ENCODE data around the gene CRTAC1. TPM values are rescaled to one million over a fixed set of nuclear protein-coding genes. Genes with fewer than 3 reads are reported as not detected.

Gene CRTAC1
- total and polyA plus RNA-seq, 4 donors, result 2.9 to 53.1 (median 13.5) TPM

DNA sequence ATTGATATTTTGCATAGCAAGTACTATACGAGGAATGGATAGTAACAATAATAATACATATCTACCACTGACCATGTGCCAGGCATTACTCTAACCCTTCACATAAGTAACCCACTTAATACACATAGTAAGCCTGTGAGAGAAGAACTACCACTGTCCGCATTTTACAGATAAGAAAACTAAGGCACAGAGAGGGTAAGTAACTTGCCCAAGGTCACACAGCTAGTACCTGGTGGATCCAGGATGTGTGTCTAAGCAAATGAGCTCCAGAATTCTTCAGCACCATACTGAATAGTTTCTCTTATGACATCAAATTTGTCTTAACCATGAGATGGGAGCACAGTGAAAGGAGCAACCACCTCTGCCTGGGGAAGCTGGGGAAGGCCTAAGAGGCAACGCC lies 10.2 kb downstream of the CRTAC1 start:
- Histone ChIP-seq H3K4me1 (ENCODE audit: control insufficient read depth in 1 of 2, insufficient read depth in 2 of 2, low read length in 2 of 2) (no peaks in the 10 kb centered on the region), H3K4me3 (ENCODE audit: low read length in 2 of 2) (no peak overlapping the region), H3K36me3 (ENCODE audit: control insufficient read depth in 1 of 2, insufficient read depth in 2 of 2, low read length in 1 of 2) (no peaks in the 10 kb centered on the region), H3K9me3 (ENCODE audit: control insufficient read depth, low read length) (no peaks in the 10 kb centered on the region), H3K27ac (ENCODE audit: low read depth in 1 of 2, low read length in 2 of 2) (no peak overlapping the region), H3K27me3 (ENCODE audit: control insufficient read depth in 1 of 2, insufficient read depth in 2 of 2, low read length in 1 of 2) (no peaks in the 10 kb centered on the region)
- intact Hi-C loops (cut with DNase I), result no loop called here
- no peak for ATAC-seq (ENCODE audit: low FRiP score)
- DNase-seq, result no peak
- 83 to 89% methylated on average over 3 of the region's 3 CpGs for WGBS, 2 donors

DNA sequence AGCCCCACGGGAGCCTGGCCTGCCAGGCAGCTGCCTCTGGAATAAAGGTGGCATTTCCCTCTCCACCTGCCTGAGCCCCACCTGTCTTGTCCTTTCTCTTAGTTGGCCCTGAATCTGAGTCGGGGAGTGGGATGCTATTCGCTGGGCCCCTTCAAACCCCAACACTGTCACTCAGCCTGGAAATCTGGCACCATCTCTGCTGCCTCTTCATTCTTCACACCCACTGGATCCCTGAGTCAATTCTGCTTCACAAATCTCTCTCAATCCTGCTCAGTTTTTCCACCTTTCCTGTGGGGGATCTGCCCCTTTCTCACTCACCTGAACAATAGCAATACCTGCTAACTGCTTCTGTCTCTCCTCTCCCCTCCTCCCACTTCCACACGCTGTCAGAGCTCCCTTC lies 10.6 kb downstream of the CRTAC1 start:
- ATAC-seq (ENCODE audit: low FRiP score), result no peak
- 52 to 55% methylated on average over 4 of the region's 4 CpGs for WGBS, 2 donors
- no peak for DNase-seq
- Histone ChIP-seq H3K4me3 (ENCODE audit: low read length in 2 of 2) (no peak overlapping the region), H3K27me3 (ENCODE audit: control insufficient read depth in 1 of 2, insufficient read depth in 2 of 2, low read length in 1 of 2) (no peaks in the 10 kb centered on the region), H3K9me3 (ENCODE audit: control insufficient read depth, low read length) (no peaks in the 10 kb centered on the region), H3K4me1 (ENCODE audit: control insufficient read depth in 1 of 2, insufficient read depth in 2 of 2, low read length in 2 of 2) (no peaks in the 10 kb centered on the region), H3K27ac (ENCODE audit: low read depth in 1 of 2, low read length in 2 of 2) (no peak overlapping the region), H3K36me3 (ENCODE audit: control insufficient read depth in 1 of 2, insufficient read depth in 2 of 2, low read length in 1 of 2) (no peaks in the 10 kb centered on the region)
- intact Hi-C loops (cut with DNase I), result no loop called here

DNA sequence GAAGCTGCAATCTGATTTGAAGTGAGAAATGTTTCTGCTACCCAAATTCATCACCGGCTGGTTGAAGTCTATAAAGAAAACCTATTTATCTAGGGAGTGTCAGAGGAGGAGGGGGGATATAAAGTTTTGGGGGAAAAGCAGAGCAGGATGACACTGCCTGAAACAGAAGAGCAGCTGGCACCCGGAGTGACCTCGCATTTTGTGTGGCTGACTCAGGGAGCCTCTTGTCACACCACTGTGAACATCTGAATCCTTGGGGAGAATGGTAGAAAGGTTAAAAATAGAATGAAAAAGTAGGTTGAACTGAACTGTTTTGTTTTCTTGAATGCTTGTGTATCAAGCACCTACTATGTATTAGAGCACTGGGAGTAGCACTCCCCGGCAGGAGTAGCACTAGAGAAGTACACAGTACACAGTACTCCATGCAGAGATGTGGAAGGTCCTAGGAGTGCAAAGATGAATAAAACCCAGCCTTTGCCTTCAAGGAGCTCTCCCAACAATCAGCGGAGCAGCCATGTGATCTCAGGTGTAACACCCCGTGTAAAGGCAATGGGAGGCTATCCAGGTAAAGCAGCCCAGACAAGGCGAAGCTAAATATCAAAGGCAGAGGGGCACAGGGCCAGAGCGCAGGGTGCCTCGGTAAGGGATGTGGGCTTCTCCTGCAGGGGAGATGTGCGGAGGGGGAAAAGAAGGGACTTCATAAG lies 13.5 kb downstream of the CRTAC1 start:
- 81 to 82% methylated on average over 10 of the region's 10 CpGs for WGBS, 2 donors
- no peak for DNase-seq
- intact Hi-C loops (cut with DNase I), result no loop called here
- Histone ChIP-seq H3K36me3 (ENCODE audit: control insufficient read depth in 1 of 2, insufficient read depth in 2 of 2, low read length in 1 of 2) (no peaks in the 10 kb centered on the region), H3K4me1 (ENCODE audit: control insufficient read depth in 1 of 2, insufficient read depth in 2 of 2, low read length in 2 of 2) (no peaks in the 10 kb centered on the region), H3K27me3 (ENCODE audit: control insufficient read depth in 1 of 2, insufficient read depth in 2 of 2, low read length in 1 of 2) (no peaks in the 10 kb centered on the region), H3K9me3 (ENCODE audit: control insufficient read depth, low read length) (peaks cover 2% of the 10 kb centered on the region), H3K4me3 (ENCODE audit: low read length in 2 of 2) (no peak overlapping the region), H3K27ac (ENCODE audit: low read depth in 1 of 2, low read length in 2 of 2) (no peak overlapping the region)
- no peak for ATAC-seq (ENCODE audit: low FRiP score)

DNA sequence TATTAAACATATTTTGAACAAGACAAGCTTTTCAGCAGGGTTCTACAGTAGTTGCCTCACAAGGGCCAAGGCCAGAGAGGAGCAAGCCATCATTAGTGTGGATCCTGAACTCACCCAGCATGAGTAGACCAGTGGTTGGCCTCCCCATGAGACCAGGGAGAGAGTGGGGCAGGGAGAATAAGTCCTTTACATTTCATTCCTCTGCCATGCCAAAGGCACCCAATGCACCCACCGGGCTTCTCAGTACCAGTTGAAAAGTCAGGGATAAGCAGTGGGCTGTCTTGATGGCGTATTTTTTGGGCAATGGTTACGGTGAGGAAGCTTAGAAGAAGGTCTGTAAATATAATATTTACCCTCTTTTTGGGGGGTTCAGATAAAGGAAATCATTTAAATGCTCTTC lies 16.6 kb downstream of the CRTAC1 start:
- H3K27me3 ChIP-seq (ENCODE audit: control insufficient read depth in 1 of 2, insufficient read depth in 2 of 2, low read length in 1 of 2), result no peaks in the 10 kb centered on the region
- ATAC-seq (ENCODE audit: low FRiP score) (no peak), DNase-seq (no peak)

DNA sequence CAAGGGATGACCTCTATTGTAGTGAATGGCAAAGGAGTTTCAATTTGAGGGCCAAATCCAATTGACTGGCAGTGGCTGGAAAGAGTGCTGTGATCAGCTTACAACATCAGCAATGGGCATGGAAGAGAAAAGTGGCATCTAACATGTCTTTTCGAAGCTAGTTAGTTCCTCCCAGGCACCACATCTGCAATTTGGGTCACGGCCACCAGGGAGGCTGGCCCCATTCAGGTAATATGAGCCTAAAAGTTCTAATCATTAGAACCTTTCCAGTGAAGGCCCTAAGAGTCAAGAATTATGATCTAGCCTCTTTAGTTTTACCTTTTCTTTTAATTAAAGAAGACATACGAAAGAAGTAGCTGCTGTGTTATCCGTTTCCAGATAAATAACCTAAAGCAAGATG lies 17.3 kb downstream of the CRTAC1 start:
- intact Hi-C loops (cut with DNase I), result no loop called here
- Histone ChIP-seq H3K4me3 (ENCODE audit: low read length in 2 of 2) (no peak overlapping the region), H3K36me3 (ENCODE audit: control insufficient read depth in 1 of 2, insufficient read depth in 2 of 2, low read length in 1 of 2) (no peaks in the 10 kb centered on the region), H3K9me3 (ENCODE audit: control insufficient read depth, low read length) (peaks cover 2% of the 10 kb centered on the region), H3K27ac (ENCODE audit: low read depth in 1 of 2, low read length in 2 of 2) (no peak overlapping the region), H3K4me1 (ENCODE audit: control insufficient read depth in 1 of 2, insufficient read depth in 2 of 2, low read length in 2 of 2) (no peaks in the 10 kb centered on the region), H3K27me3 (ENCODE audit: control insufficient read depth in 1 of 2, insufficient read depth in 2 of 2, low read length in 1 of 2) (no peaks in the 10 kb centered on the region)
- ATAC-seq (ENCODE audit: low FRiP score) (no peak), DNase-seq (no peak)
- 64 to 70% methylated on average over 4 of the region's 4 CpGs for WGBS, 2 donors

More for the DNA sequence above, 16.6 kb downstream of the CRTAC1 start:
- Histone ChIP-seq H3K27ac (ENCODE audit: low read depth in 1 of 2, low read length in 2 of 2) (no peak overlapping the region), H3K4me1 (ENCODE audit: control insufficient read depth in 1 of 2, insufficient read depth in 2 of 2, low read length in 2 of 2) (no peaks in the 10 kb centered on the region), H3K9me3 (ENCODE audit: control insufficient read depth, low read length) (peaks cover 2% of the 10 kb centered on the region), H3K4me3 (ENCODE audit: low read length in 2 of 2) (no peak overlapping the region), H3K36me3 (ENCODE audit: control insufficient read depth in 1 of 2, insufficient read depth in 2 of 2, low read length in 1 of 2) (no peaks in the 10 kb centered on the region)
- WGBS, 2 donors, result 91 to 93% methylated on average over 3 of the region's 3 CpGs
- intact Hi-C loops (cut with DNase I), result no loop called here

DNA sequence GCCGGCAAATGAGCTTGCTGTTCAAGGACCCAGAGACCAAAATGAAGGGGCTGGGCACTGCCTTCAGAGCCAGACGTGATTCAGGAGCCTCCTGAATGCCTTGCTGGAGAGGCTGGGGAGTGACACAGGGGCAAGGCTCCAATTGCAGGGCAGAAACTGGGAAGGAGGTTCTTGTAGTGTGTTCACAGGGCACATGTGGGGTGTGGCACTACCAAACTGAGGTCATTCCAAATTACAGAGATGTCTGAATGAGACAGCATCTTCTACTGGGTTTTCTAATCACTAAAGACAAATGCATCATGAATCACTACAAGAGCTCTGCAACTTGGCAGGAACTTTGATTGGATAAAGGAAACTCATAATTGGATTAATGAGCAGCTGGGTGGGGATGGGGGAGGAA lies 17.8 kb downstream of the CRTAC1 start:
- H3K27me3 ChIP-seq (ENCODE audit: control insufficient read depth in 1 of 2, insufficient read depth in 2 of 2, low read length in 1 of 2), result no peaks in the 10 kb centered on the region
- H3K27ac ChIP-seq (ENCODE audit: low read depth in 1 of 2, low read length in 2 of 2), result no peak overlapping the region
- intact Hi-C loops (cut with DNase I), result no loop called here
- no peaks in the 10 kb centered on the region for H3K36me3 ChIP-seq (ENCODE audit: control insufficient read depth in 1 of 2, insufficient read depth in 2 of 2, low read length in 1 of 2)
- H3K4me3 ChIP-seq (ENCODE audit: low read length in 2 of 2), result no peak overlapping the region
- WGBS, 2 donors, result 20 to 39% methylated on average over 2 of the region's 2 CpGs
- H3K9me3 ChIP-seq (ENCODE audit: control insufficient read depth, low read length), result peaks cover 2% of the 10 kb centered on the region
- DNase-seq (no peak), ATAC-seq (ENCODE audit: low FRiP score) (no peak)
- no peaks in the 10 kb centered on the region for H3K4me1 ChIP-seq (ENCODE audit: control insufficient read depth in 1 of 2, insufficient read depth in 2 of 2, low read length in 2 of 2)

DNA sequence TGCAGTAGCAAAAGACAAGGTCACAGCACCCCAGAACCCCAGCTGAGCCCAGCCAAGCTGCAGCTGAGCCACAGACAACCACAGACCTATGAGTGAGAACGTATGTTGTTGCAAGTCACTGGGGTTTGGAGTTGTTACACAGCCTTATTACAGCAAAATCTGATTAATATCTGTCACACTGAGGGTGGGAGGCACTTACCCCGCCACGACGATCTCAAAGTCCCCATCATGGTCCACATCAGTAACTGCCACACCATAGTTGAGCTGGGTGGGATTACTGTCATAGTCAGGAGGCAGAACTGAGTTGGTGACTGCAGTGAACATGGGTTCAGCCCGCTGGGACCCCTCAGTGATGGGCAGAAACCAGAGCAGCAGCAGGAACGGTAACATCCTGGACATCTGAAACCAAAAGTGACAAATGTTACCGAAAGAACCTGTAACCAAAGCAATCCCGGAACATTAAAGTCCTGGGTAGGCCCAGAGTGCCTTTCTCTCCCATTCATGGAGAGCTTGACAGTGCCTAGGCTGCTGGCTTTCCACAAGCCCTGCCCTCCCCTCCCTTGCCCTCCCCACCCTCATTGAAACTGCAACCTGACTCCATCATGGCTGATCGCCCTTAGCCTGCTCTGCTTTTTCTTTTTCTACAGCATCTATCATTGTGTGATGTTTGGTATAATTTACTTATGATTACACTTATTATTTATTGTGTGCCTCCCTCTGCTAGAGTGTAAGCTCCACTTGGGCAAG lies 19.3 kb downstream of the CRTAC1 start:
- intact Hi-C loops (cut with DNase I), result no loop called here
- Histone ChIP-seq H3K4me1 (ENCODE audit: control insufficient read depth in 1 of 2, insufficient read depth in 2 of 2, low read length in 2 of 2) (no peaks in the 10 kb centered on the region), H3K36me3 (ENCODE audit: control insufficient read depth in 1 of 2, insufficient read depth in 2 of 2, low read length in 1 of 2) (no peaks in the 10 kb centered on the region), H3K9me3 (ENCODE audit: control insufficient read depth, low read length) (peaks cover 2% of the 10 kb centered on the region), H3K27ac (ENCODE audit: low read depth in 1 of 2, low read length in 2 of 2) (no peak overlapping the region), H3K27me3 (ENCODE audit: control insufficient read depth in 1 of 2, insufficient read depth in 2 of 2, low read length in 1 of 2) (peaks cover 0 to 5% of the 10 kb centered on the region in 2 donors), H3K4me3 (ENCODE audit: low read length in 2 of 2) (no peak overlapping the region)
- DNase-seq, result no peak
- 68 to 69% methylated on average over 9 of the region's 9 CpGs for WGBS, 2 donors
- ATAC-seq (ENCODE audit: low FRiP score), result no peak

DNA sequence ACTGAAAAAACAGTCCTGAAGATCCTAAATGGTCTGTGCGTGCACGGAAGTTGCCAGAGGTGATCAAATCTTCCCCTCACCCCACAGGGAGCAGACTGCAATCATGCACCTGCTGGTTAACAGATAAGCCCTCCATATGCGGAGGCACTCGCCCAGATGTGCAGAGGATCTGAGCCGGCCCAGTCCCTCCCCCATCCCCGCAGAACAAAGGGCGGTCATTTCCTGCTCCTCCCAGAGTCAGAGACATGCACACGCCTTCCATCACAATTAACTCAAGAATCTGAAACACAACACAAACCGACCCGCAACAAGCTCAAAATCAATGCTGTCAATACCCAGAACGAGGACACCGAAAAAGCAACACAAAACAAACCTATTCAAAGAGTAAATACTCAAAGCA lies 24.2 kb downstream of the CRTAC1 start:
- Histone ChIP-seq H3K4me3 (ENCODE audit: low read length in 2 of 2) (no peak overlapping the region), H3K9me3 (ENCODE audit: control insufficient read depth, low read length) (no peaks in the 10 kb centered on the region), H3K4me1 (ENCODE audit: control insufficient read depth in 1 of 2, insufficient read depth in 2 of 2, low read length in 2 of 2) (no peaks in the 10 kb centered on the region), H3K27ac (ENCODE audit: low read depth in 1 of 2, low read length in 2 of 2) (no peak overlapping the region), H3K36me3 (ENCODE audit: control insufficient read depth in 1 of 2, insufficient read depth in 2 of 2, low read length in 1 of 2) (no peaks in the 10 kb centered on the region), H3K27me3 (ENCODE audit: control insufficient read depth in 1 of 2, insufficient read depth in 2 of 2, low read length in 1 of 2) (peaks cover 0 to 5% of the 10 kb centered on the region in 2 donors)
- intact Hi-C loops (cut with DNase I), result no loop called here
- no peak for ATAC-seq (ENCODE audit: low FRiP score)
- 6 to 8% methylated on average over 12 of the region's 12 CpGs for WGBS, 2 donors
- DNase-seq, result no peak

DNA sequence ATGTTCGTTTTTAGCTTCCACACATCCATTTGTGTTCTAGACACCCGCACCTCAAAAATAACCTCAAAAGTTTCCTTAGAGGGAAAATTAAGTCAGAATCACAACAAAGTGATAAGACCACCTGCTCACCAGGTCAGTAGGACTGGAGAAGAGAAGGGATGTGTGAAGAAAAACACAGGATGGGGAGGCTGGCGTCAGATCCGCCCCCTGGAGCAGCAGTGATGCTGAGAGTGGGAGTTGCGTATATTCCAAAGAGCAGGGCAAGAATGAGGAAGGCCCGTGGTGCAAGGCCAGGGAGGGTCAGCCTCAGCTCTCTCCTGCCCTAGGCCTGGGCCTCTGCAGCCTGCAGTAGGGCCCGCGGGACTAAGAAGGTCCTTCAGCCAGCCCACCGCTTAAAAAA lies 28.7 kb downstream of the CRTAC1 start:
- H3K27ac ChIP-seq (ENCODE audit: low read depth in 1 of 2, low read length in 2 of 2), result no peak overlapping the region
- intact Hi-C loops (cut with DNase I), result no loop called here
- peaks cover 4% of the 10 kb centered on the region for H3K9me3 ChIP-seq (ENCODE audit: control insufficient read depth, low read length)
- H3K4me1 ChIP-seq (ENCODE audit: control insufficient read depth in 1 of 2, insufficient read depth in 2 of 2, low read length in 2 of 2), result no peaks in the 10 kb centered on the region
- H3K4me3 ChIP-seq (ENCODE audit: low read length in 2 of 2), result no peak overlapping the region
- H3K36me3 ChIP-seq (ENCODE audit: control insufficient read depth in 1 of 2, insufficient read depth in 2 of 2, low read length in 1 of 2), result no peaks in the 10 kb centered on the region
- peaks cover 0 to 5% of the 10 kb centered on the region in 2 donors for H3K27me3 ChIP-seq (ENCODE audit: control insufficient read depth in 1 of 2, insufficient read depth in 2 of 2, low read length in 1 of 2)
- 70 to 77% methylated on average over 9 of the region's 9 CpGs for WGBS, 2 donors
- DNase-seq (no peak), ATAC-seq (ENCODE audit: low FRiP score) (no peak)

Measured in aorta (tissue), 5 donors.